ENCODE measurements around the gene SFMBT2.
"Not testable (repeated sequence)": the region's sequence is repeated elsewhere in the genome, so short reads cannot be mapped to it uniquely, and the experiment has no call there.

The SFMBT2 gene

GRCh38 chr10:7258948-7259523 lies 151.8 kb downstream of the SFMBT2 start:
- no peak for FAIRE-seq

- no peak for FAIRE-seq
These were observed 155.3 kb downstream of the SFMBT2 start for GRCh38 chr10:7255517-7255916.

- FAIRE-seq: no peak
These were observed 159.0 kb downstream of the SFMBT2 start for GRCh38 chr10:7251696-7252465.

GRCh38 chr10:7250236-7250635 lies 160.6 kb downstream of the SFMBT2 start:
- no peak for FAIRE-seq

- no peak for FAIRE-seq
These were observed 162.2 kb downstream of the SFMBT2 start for GRCh38 chr10:7248585-7249164.

- FAIRE-seq: no peak
These were observed 162.7 kb downstream of the SFMBT2 start for GRCh38 chr10:7248148-7248547.

- FAIRE-seq: no peak
These were observed 165.3 kb downstream of the SFMBT2 start for GRCh38 chr10:7245505-7245904.

- no peak for FAIRE-seq
These were observed 167.0 kb downstream of the SFMBT2 start for GRCh38 chr10:7243873-7244272.

GRCh38 chr10:7243139-7243538 lies 167.7 kb downstream of the SFMBT2 start:
- no peak for FAIRE-seq

- FAIRE-seq: no peak
These were observed 171.4 kb downstream of the SFMBT2 start for GRCh38 chr10:7239312-7239985.

GRCh38 chr10:7235376-7235775 lies 175.5 kb downstream of the SFMBT2 start:
- no peak for FAIRE-seq

- FAIRE-seq: no peak
These were observed 176.7 kb downstream of the SFMBT2 start for GRCh38 chr10:7234109-7234508.

GRCh38 chr10:7233259-7233991 lies 177.4 kb downstream of the SFMBT2 start:
- FAIRE-seq: no peak

GRCh38 chr10:7231509-7232414 lies 179.1 kb downstream of the SFMBT2 start:
- no peak for FAIRE-seq

GRCh38 chr10:7230951-7231350 lies 179.9 kb downstream of the SFMBT2 start:
- no peak for FAIRE-seq

GRCh38 chr10:7230036-7230435 lies 180.8 kb downstream of the SFMBT2 start:
- FAIRE-seq: no peak

GRCh38 chr10:7225133-7225532 lies 185.7 kb downstream of the SFMBT2 start:
- no peak for FAIRE-seq

GRCh38 chr10:7218968-7219367 lies 191.9 kb downstream of the SFMBT2 start:
- FAIRE-seq: no peak

- FAIRE-seq: not testable (repeated sequence)
These were observed 198.1 kb downstream of the SFMBT2 start for GRCh38 chr10:7212696-7213095.

- FAIRE-seq: no peak
These were observed 198.8 kb downstream of the SFMBT2 start for GRCh38 chr10:7211857-7212577.

GRCh38 chr10:7210516-7210915 lies 200.3 kb downstream of the SFMBT2 start:
- no peak for FAIRE-seq
